GM13977 (cell line): ENCODE data around the gene COL26A1.

Experiments
- DNase-seq: peaks from one replicate; pipeline ENCODE4 v3.0.0; 2012; ENCODE audit warnings: low spot score
- CTCF ChIP-seq: IDR thresholded peaks from 2 replicates; pipeline ENCODE4 v1.5.1; 2012; ENCODE audit warnings: mild to moderate bottlenecking, control low read depth; ENCODE audit not compliant: insufficient read depth; ENCODE audit errors: extremely low read depth, missing control alignments
- in situ Hi-C: fragments of 300-500 bp; cut with MboI; formaldehyde crosslinking; loops from one replicate; pipeline ENCODE4 v1.12.0; 2022; ENCODE audit warnings: low sequenced_read_pairs, low pct_unique_long_range_greater_than_20kb, mixed read lengths, inconsistent platforms; ENCODE audit not compliant: unreplicated experiment

COL26A1 gene

GRCh38 chr7:101370836-101371235 lies 8.2 kb downstream of the COL26A1 start:
- DNase-seq = no peak
- TF ChIP-seq CTCF = no peak
- in situ Hi-C loops = no loop called here

- no peak for TF ChIP-seq CTCF
- DNase-seq = no peak
- in situ Hi-C loops = no loop called here
Observed at GRCh38 chr7:101373812-101374614, 11.3 kb downstream of the COL26A1 start.

GRCh38 chr7:101374990-101375389 lies 12.3 kb downstream of the COL26A1 start:
- in situ Hi-C loops = no loop called here
- no peak for DNase-seq
- no peak for TF ChIP-seq CTCF

- in situ Hi-C loops = no loop called here
- no peak for TF ChIP-seq CTCF
- no peak for DNase-seq
Observed at GRCh38 chr7:101376601-101377000, 13.9 kb downstream of the COL26A1 start.

- in situ Hi-C loops = no loop called here
- TF ChIP-seq CTCF = no peak
- no peak for DNase-seq
Observed at GRCh38 chr7:101377189-101377736, 14.6 kb downstream of the COL26A1 start.

GRCh38 chr7:101378751-101379174 lies 16.1 kb downstream of the COL26A1 start:
- in situ Hi-C loops = no loop called here
- no peak for DNase-seq
- TF ChIP-seq CTCF = no peak

- no peak for TF ChIP-seq CTCF
- DNase-seq = no peak
- in situ Hi-C loops = no loop called here
Observed at GRCh38 chr7:101379302-101379701, 16.6 kb downstream of the COL26A1 start.
